SK-N-SH treated with all-trans-retinoic acid at 6 μM for 48 hours (cell line): Measurements from ENCODE around the gene PLCB4.

Source experiments
- ATAC-seq: fragments of 200-7000 bp; cut with Tn5 transposase; 3 replicates; pipeline ENCODE4 v1.9.1; 2020; ENCODE audit warnings: mild to moderate bottlenecking, moderate library complexity
- BACH2 ChIP-seq: fragments of 250-450 bp; sonication (Bioruptor Pico); IDR thresholded peaks from 2 replicates; pipeline ENCODE4 v1.9.0; 2021; ENCODE audit warnings: mild to moderate bottlenecking, borderline replicate concordance
- CREB5 ChIP-seq: fragments of 250-450 bp; sonication (Bioruptor Pico); IDR thresholded peaks from 2 replicates; pipeline ENCODE4 v1.5.1; 2020; ENCODE audit warnings: low read depth, mild to moderate bottlenecking, moderate library complexity
- CSRNP3 ChIP-seq: fragments of 250-450 bp; sonication (Bioruptor Pico); IDR thresholded peaks from 2 replicates; pipeline ENCODE4 v1.5.1; 2021; ENCODE audit warnings: mild to moderate bottlenecking, moderate library complexity
- ESRRG ChIP-seq: fragments of 250-450 bp; sonication (Bioruptor Pico); IDR thresholded peaks from 2 replicates; pipeline ENCODE4 v1.6.1; 2021; ENCODE audit warnings: mild to moderate bottlenecking
- GLIS3 ChIP-seq: fragments of 250-450 bp; sonication (Bioruptor Pico); IDR thresholded peaks from 2 replicates; pipeline ENCODE4 v1.5.0; 2020; ENCODE audit warnings: mild to moderate bottlenecking, moderate library complexity
- ISL1 ChIP-seq: fragments of 250-450 bp; sonication (Bioruptor Pico); IDR thresholded peaks from 2 replicates; pipeline ENCODE4 v2.1.2; 2022; ENCODE audit warnings: mild to moderate bottlenecking, moderate library complexity
- OSR1 ChIP-seq: fragments of 250-450 bp; sonication (Bioruptor Pico); IDR thresholded peaks from 2 replicates; pipeline ENCODE4 v1.8.0; 2022; ENCODE audit warnings: moderate library complexity, mild to moderate bottlenecking, inconsistent platforms
- PATZ1 ChIP-seq: fragments of 250-450 bp; sonication (Bioruptor Pico); IDR thresholded peaks from 2 replicates; pipeline ENCODE4 v1.8.0; 2020; ENCODE audit warnings: mild to moderate bottlenecking, moderate library complexity, borderline replicate concordance
- POU6F1 ChIP-seq: fragments of 250-450 bp; sonication (Bioruptor Pico); IDR thresholded peaks from 2 replicates; pipeline ENCODE4 v1.8.0; 2021; ENCODE audit warnings: low read depth, mild to moderate bottlenecking, moderate library complexity, borderline replicate concordance
- SNAI2 ChIP-seq: fragments of 250-450 bp; sonication (Bioruptor Pico); IDR thresholded peaks from 2 replicates; pipeline ENCODE4 v1.5.0; 2020; ENCODE audit warnings: mild to moderate bottlenecking, moderate library complexity
- TCF4 ChIP-seq: fragments of 250-450 bp; sonication (Bioruptor Pico); IDR thresholded peaks from 2 replicates; pipeline ENCODE4 v1.8.0; 2021; ENCODE audit warnings: mild to moderate bottlenecking, moderate library complexity, borderline replicate concordance
- TOX ChIP-seq: fragments of 250-450 bp; sonication (Bioruptor Pico); IDR thresholded peaks from 2 replicates; pipeline ENCODE4 v1.8.0; 2021; ENCODE audit warnings: mild to moderate bottlenecking, moderate library complexity, borderline replicate concordance
- TSHZ2 ChIP-seq: fragments of 250-450 bp; sonication (Bioruptor Pico); IDR thresholded peaks from 2 replicates; pipeline ENCODE4 v1.5.0; 2020; ENCODE audit warnings: mild to moderate bottlenecking, moderate library complexity
- ZC3H10 ChIP-seq: fragments of 250-450 bp; sonication (Bioruptor Pico); IDR thresholded peaks from 2 replicates; pipeline ENCODE4 v1.5.1; 2021; ENCODE audit warnings: mild to moderate bottlenecking, moderate library complexity
- ZFP3 ChIP-seq: fragments of 250-450 bp; sonication (Bioruptor Pico); IDR thresholded peaks from 2 replicates; pipeline ENCODE4 v1.5.0; 2020; ENCODE audit warnings: mild to moderate bottlenecking, moderate library complexity
- ZFP30 ChIP-seq: fragments of 450-650 bp; formaldehyde crosslinking; IDR thresholded peaks from 2 replicates; pipeline ENCODE4 v1.5.0; 2022; ENCODE audit warnings: mild to moderate bottlenecking, moderate library complexity
- ZNF8 ChIP-seq: fragments of 450-650 bp; formaldehyde crosslinking; IDR thresholded peaks from 2 replicates; pipeline ENCODE4 v1.5.0; 2020; ENCODE audit warnings: mild to moderate bottlenecking, moderate library complexity

Gene PLCB4

GRCh38 chr20:9092655-9093054 is 23.8 kb downstream of the PLCB4 start (continued):
- TF ChIP-seq PATZ1 (no peak), GLIS3 (CRISPR knock-in tag) (no peak), ZC3H10 (no peak)

- TF ChIP-seq TCF4 (CRISPR knock-in tag), result no peak
- TF ChIP-seq SNAI2, result no peak
- TF ChIP-seq ZNF8 (CRISPR knock-in tag), result no peak
- no peak for TF ChIP-seq TOX (CRISPR knock-in tag)
- TF ChIP-seq TSHZ2, result no peak
- no peak for TF ChIP-seq ESRRG (CRISPR knock-in tag)
- no peak for TF ChIP-seq ZFP3 (CRISPR knock-in tag)
- TF ChIP-seq OSR1 (CRISPR knock-in tag), result no peak
- TF ChIP-seq CREB5 (CRISPR knock-in tag), result no peak
- TF ChIP-seq BACH2 (CRISPR knock-in tag), result no peak
- TF ChIP-seq ISL1, result no peak
- no peak for ATAC-seq
Observed at GRCh38 chr20:9093218-9093957, 24.5 kb downstream of the PLCB4 start.

- ATAC-seq, result no peak
- no peak for TF ChIP-seq CREB5 (CRISPR knock-in tag)
- no peak for TF ChIP-seq ZFP3 (CRISPR knock-in tag)
- no peak for TF ChIP-seq ZFP30
- TF ChIP-seq ISL1, result no peak
- TF ChIP-seq TSHZ2, result no peak
- no peak for TF ChIP-seq OSR1 (CRISPR knock-in tag)
- no peak for TF ChIP-seq ESRRG (CRISPR knock-in tag)
- TF ChIP-seq PATZ1, result no peak
- TF ChIP-seq CSRNP3 (CRISPR knock-in tag), result no peak
- no peak for TF ChIP-seq SNAI2
- TF ChIP-seq ZC3H10, result no peak
- no peak for TF ChIP-seq TCF4 (CRISPR knock-in tag)
- TF ChIP-seq POU6F1 (CRISPR knock-in tag), result no peak
Observed at GRCh38 chr20:9099372-9099771, 30.5 kb downstream of the PLCB4 start.
